Stimulated activated CD8-positive, alpha-beta memory T cell treated with anti-CD3 and anti-CD28 coated beads, Interleukin-12 subunit alpha, Interleukin-12 subunit beta, amount 100 ng/mL, for 1 hour (primary cell): ENCODE measurements around the gene DACT3.

Experiments used
- DNase-seq: peaks from one replicate; pipeline ENCODE4 v3.0.0-alpha.2; 2020; ENCODE audit warnings: low read depth

Gene DACT3

GRCh38 chr19:46610851-46611770 lies 49.9 kb downstream of the DACT3 start:
- DNase-seq, result no peak

- no peak for DNase-seq
Observed at GRCh38 chr19:46610413-46610775, 50.6 kb downstream of the DACT3 start.

- no peak for DNase-seq
Observed at GRCh38 chr19:46609511-46610412, 51.2 kb downstream of the DACT3 start.

DNA sequence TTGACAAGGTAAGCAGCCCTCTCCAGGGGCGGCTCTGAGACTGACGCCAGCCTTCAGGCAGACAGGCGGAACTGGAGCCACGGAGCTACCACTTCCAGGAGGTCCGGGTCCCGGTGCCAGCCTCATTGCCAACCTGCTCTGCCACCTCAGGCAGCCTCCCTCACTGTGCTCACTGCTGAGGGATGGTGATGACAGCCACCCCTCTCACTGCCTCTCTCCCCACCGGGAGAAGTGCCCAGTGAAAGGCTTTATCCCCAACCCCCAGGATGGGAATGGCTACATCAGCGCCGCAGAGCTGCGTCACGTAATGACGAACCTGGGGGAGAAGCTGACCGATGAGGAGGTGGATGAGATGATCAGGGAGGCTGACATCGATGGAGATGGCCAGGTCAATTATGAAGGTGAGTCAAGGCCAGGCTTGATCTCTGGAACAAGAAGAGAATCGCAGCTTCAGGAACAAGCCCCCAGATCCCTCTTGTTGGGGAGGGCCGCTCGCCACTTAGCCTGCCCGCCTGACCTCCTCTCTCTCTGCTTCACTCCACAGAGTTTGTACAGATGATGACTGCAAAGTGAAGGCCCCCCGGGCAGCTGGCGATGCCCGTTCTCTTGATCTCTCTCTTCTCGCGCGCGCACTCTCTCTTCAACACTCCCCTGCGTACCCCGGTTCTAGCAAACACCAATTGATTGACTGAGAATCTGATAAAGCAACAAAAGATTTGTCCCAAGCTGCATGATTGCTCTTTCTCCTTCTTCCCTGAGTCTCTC lies 52.2 kb downstream of the DACT3 start:
- DNase-seq, result no peak

DNA sequence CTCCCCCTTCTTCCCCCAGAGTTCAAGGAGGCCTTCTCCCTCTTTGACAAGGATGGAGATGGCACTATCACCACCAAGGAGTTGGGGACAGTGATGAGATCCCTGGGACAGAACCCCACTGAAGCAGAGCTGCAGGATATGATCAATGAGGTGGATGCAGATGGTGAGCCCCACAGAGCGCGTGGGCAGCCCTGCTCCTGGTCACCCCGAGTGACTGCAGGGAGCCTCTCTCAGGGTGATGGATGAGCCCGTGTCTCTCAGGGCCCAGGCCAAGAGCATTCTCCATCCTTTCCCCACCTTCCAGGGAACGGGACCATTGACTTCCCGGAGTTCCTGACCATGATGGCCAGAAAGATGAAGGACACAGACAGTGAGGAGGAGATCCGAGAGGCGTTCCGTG lies 52.8 kb downstream of the DACT3 start:
- DNase-seq, result no peak

- DNase-seq, result no peak
Observed at GRCh38 chr19:46607448-46607841, 53.5 kb downstream of the DACT3 start.

- DNase-seq, result no peak
Observed at GRCh38 chr19:46606681-46607447, 54.1 kb downstream of the DACT3 start.

- DNase-seq, result no peak
Observed at GRCh38 chr19:46606019-46606418, 55.0 kb downstream of the DACT3 start.

DNA sequence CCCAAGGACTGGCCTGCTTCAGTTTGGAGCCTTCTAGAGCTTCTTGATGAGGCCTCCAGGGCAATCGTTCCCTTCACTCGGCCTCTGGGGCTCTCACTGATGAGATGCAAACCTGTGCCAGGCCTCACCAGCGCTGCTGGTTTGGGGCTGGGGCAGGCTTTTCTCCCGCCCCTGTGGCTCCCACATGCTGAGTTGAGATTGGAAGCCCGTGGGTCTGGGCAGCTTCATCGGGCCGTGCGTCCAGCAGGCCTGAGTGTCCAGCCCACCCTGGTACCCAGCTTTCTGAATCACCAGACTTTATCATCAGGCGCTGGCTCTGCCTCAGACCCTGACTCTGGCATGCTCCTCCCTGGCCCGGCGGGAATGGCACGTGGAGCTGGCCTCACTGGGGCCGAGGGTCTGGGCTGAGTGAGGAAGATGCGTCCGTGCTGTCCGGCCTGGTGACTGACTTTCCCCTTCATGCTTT lies 55.6 kb downstream of the DACT3 start:
- no peak for DNase-seq

GRCh38 chr19:46604781-46605355 lies 56.1 kb downstream of the DACT3 start:
- DNase-seq, result no peak

DNA sequence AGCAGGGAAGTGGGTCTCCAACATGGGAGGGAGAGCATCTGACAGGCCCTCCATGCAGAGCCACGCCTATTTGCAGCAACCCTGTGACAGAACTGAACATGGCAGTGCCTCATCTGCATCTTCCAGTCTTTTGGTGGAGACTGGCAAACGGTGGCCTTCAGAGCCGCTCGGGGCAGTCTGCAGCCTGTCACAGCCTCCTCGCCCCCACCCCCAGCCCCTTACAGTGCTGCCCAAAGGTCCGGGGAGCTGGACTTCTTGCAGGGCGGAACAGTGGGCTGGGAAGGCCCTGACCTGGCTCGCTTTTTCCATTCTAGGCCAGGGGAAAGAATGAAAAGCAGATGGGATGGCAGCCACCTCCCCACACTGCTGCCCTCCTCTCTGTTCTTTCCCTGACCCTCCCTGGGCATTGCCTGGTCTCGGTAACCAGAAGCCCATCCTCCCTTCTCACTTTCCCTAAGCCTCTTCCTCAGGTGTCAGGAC lies 57.2 kb downstream of the DACT3 start:
- DNase-seq, result no peak

- DNase-seq, result no peak
Observed at GRCh38 chr19:46603195-46603637, 57.8 kb downstream of the DACT3 start.

DNA sequence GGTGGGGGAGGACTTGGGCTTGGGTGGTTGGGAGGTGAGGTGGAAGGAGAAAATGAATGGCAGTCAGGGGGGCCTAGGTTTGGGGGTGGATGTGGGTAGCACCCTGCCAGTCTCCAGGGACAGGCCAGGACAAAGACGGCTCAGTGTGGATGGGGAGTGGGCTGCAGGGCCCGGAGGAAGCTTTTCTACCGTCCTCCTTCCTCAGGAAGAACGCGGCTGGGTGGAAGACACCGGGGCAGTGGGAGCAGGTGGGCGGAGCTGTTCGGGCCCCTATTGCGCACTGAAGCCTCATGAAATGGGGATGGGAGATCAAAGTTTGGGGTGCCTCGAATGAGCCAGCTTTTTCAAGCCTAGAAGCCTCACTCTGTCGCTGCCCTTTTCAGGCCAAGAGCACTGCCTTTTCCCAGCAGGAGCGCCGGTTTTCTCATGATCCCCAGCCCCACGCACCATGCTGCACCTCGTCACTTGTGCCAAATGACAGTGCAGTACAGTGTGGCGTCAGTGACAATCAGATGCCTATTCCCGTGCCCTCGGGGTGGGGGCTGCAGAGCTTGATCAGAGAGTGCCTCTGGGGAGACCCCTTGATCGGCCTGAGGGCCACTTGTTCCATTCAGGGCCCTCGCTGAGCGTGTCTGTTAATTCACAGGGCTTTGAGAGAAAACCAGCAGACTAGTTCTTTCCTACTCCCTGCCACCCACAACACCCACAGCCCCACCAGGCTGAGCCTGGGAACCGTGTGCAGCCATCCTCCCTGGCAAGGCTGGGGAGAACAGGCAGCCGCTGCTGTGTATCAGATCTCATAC lies 58.4 kb downstream of the DACT3 start:
- DNase-seq, result no peak

DNA sequence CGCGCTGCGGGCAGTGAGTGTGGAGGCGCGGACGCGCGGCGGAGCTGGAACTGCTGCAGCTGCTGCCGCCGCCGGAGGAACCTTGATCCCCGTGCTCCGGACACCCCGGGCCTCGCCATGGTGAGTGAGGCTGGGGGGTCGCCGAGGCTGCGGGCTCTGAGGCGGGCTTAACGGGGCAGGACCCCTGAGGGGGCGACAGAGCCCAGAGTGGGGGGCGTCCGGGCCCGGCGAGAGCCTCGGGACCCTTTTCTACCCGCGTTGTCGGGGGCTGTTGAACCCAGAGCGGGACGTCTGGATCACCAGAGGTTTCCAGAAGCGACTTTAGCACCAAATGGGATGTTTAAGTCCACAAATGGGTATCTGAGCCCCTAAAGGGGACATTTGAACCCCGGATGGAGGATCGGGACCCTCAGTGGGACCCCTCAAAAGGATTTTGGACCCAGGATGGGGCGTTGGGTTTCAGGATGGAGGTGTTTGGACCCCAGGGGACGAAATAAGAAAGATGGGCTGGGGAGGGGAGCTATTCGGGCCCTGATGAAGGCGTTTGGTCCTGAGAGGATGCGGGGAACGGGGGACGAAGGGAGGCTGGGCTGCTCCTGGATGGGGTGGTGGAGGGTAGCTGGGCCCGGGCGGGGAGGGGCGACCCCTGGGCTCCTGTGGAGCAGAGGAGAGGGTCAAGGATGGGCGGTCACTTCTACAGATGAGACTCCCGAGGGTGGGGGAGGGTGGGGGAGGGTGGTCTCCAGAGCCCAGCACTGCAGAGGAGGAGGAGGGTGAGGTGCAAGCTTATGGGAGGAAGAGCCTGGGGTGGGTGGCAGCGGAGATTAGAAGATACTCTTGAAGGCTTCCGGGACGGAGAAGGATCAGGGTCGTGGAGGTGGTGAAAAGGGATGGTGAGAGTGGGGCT lies 59.4 kb downstream of the DACT3 start, which contains the start of gene CALM3:
Gene CALM3 (plus strand): TSS at position 13 of the 907 bp plus-strand sequence. CDS start 105 bp downstream, at position 118.
- DNase-seq, result no peak

DNA sequence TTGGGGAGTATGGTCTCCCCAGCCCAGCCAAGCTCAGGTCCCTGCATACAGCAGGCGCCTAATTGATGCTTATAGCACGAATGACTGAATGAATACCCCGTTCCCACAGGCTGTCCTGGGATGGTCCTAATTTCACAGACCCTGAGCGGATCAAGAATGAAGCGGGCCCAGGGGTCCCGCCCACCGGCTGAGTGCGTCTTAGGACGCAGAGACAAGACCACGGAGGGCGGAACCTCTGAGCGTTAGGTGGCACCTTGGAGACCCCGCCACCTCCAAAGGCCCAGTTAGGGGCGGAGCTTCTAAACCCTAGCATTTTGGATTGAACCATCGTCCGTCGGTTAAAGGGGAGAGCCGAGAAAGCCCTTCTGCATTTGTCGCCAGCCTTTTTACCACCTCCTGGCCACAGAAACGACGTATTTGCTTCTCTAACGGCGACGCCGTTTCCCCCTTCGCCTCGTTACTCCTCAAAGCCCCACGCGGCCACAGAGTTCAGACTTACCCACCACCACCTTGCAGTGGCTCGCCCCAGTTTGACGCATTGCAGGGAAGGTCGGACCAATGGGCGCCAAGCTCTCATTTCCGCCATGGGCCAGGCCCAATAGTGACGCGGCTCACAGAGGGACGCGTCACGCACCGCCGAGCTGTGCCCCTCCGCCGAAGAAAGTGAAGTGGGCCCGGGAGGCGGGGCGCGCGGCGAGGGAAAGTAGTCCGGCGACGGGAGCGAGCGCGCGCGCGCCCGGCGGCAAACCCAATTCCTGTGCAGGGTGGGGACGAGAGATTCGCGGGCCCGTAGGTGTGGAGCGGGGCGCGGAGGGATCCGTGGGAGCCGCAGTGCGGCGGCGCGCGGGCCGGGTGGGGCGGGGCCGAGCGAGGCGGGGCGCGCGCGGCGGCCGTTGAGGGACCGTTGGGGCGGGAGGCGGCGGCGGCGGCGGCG lies 60.3 kb downstream of the DACT3 start:
- DNase-seq, result peak; percentile 97

- DNase-seq, result no peak
Observed at GRCh38 chr19:46599716-46600373, 61.1 kb downstream of the DACT3 start.

- DNase-seq, result no peak
Observed at GRCh38 chr19:46598372-46598917, 62.5 kb downstream of the DACT3 start.
